T-helper 1 cell (primary cell): Measurements from ENCODE around the gene TMEM132D.

Source experiments
- DNase-seq, 5 donors: peaks; one replicate each; pipeline ENCODE4 v3.0.0-alpha.2; 2012 to 2020

The TMEM132D gene

GRCh38 chr12:129328235-129328634 lies 575.6 kb downstream of the TMEM132D start:
- DNase-seq = no peak

GRCh38 chr12:129325566-129325965 lies 578.3 kb downstream of the TMEM132D start:
- DNase-seq = no peak

DNA sequence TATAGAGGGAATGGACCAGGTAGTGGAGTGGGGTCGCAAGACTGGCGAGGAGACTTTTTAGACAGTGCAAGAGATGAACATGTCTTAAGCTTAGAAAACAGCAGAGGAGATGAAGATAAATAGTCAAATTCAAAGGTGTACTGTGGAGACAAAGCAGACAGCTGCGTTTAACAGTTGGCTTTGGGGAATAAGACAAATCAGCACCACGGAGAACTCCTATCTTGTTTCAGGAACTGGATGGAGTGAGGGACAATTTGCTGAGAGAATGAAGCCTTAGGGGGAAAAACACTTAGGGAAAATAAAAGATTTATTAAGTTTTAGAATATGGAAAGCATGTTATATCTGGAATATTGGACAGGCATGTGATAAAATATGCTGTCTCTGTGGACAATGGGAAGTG lies 591.8 kb downstream of the TMEM132D start:
- DNase-seq = no peak

DNA sequence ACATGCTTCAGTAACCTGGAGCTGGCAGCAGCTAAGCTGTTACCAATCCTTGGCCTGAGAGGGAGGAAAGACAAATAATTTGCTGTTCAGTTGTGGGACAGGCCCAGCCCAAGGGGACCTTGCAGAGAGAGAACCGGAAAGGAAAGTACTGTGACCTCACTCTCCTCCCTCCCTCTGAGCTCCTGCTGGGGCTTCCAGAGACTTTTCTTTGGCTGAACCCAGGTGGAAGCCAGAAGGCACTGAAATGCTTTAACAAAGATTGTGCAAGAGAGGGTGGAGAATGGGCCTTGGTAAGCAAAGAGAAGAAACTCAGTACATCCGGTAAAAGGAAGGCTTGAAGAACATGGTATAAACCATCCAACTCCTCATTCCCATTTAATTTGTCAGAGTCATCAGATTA lies 593.5 kb downstream of the TMEM132D start:
- no peak for DNase-seq

GRCh38 chr12:129305851-129306250 lies 598.0 kb downstream of the TMEM132D start:
- DNase-seq = no peak

DNA sequence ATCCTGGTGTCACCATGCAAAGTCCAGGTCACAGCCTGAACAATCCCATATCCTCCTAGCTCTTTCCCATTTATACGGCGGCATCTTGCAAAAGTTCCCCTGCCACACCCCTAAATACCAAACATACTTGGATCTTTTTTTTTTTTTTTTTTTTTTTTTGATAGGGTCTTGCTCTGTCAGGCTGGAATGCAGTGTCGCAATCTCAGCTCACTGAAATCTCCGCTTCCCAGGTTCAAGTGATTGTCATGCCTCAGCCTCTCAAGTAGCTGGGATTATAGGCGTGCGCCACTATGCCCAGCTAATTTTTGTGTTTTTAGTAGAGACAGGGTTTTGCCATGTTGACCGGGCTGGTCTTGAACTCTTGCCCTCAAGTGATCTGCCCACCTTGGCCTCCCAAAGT lies 599.3 kb downstream of the TMEM132D start:
- no peak for DNase-seq

GRCh38 chr12:129300011-129300410 lies 603.8 kb downstream of the TMEM132D start:
- no peak for DNase-seq

GRCh38 chr12:129298921-129299320 lies 604.9 kb downstream of the TMEM132D start:
- DNase-seq = no peak

GRCh38 chr12:129296671-129297070 lies 607.2 kb downstream of the TMEM132D start:
- DNase-seq = no peak

- no peak for DNase-seq
Observed at GRCh38 chr12:129294868-129295267, 609.0 kb downstream of the TMEM132D start.

- no peak for DNase-seq
Observed at GRCh38 chr12:129279771-129280170, 624.1 kb downstream of the TMEM132D start.

DNA sequence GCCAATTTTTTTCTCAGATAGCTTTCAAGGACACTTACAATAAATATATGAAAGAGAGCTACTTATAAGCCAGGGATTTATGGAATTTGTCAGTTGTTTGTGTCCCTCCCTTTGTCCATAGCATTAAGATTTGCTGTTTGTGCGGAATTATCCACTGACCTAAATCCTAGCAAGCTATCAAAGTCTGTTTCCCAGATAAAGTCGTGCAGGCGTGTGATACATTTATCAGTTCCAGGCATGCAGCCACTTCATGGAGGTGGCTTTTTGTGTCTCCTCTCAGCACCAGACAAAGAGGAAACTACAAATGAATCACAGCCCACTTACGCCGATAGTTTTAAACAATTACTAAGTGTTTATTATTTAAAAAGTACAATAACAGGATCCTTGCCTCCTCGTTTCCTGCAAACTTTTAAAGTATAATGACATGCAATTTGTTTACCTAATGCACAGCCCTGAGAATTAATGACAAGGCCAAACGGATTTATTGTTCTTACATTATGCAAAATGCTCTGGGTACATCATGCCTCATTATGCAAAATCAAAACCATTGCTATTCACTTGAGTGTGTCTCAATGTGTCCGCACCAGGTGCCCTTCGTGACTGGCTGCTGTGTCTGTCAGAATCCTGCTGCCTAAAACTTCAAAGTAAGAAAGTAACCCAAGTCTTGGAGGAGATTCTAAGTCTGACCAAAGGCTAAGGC lies 627.3 kb downstream of the TMEM132D start:
- DNase-seq = no peak

DNA sequence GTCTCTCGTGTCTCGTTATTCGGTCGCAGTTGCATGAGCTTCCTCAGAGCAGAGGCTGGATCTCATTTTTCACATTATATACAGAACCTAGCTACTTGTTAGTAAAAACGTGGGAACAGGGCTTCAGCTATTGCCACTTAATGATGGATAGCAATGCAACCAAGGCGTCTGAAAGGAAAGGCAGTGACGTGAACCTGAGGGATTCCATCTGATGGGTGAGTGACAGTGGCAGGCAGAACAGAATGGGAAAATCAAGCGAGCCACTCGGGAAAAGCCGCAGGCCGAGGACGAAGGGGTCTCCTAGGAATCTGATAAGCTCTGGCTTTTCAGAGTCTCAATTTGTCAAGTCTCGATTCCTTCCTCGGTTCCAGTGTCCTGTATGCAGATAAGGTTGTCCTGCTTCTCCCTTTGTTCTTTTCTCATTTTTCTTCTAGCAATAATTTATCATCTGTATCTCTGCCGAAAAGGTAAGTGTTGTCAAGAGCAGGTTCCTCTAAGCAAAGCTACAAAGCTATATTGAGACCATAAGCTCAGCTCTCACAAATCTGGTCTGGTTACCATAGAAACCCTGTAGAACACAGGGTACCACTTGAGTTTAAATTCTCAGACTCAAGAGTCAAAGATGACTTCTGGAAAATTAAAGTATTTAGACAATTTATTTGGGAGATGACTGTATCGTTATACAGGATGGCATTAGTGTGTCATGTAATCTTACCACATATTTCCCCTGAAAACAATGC lies 633.9 kb downstream of the TMEM132D start:
- no peak for DNase-seq

GRCh38 chr12:129258781-129259318 lies 645.0 kb downstream of the TMEM132D start:
- DNase-seq = no peak

DNA sequence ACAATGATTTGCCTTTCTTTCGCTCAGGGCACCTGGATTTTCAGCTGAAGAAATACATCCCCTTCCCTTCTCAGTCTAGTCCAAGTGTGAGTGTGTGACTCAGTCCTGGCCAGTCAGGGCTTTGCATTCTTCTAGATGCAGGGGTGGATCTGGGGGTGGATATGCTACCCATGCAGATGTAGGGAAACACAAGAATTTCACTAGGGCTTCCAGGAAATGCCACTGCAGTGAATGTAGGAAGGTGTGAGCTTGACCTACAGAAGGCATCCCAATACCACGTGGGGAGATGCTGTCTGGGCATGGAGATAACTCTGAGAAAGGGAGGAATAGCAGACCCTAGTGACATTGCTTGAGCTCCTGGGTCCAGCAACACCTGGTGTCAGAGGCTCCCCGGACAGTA lies 646.3 kb downstream of the TMEM132D start:
- no peak for DNase-seq

DNA sequence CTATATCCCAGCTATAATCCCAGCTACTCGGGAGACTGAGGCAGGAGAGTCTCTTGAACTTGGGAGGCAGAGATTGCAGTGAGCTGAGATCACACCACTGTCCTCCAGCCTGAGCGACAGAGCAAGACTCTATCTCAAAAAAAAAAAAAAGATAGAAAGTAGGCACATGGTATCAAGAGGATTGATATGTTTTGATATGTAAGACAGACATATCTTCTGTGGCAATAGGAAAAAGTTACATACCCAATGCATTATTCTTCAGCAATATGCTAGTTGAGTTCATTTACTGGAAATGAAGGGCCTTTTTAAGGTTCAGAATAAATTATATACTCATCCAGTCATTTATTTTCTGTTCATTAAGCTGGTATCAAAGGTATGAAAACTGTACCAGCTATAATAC lies 657.2 kb downstream of the TMEM132D start:
- DNase-seq = no peak

DNA sequence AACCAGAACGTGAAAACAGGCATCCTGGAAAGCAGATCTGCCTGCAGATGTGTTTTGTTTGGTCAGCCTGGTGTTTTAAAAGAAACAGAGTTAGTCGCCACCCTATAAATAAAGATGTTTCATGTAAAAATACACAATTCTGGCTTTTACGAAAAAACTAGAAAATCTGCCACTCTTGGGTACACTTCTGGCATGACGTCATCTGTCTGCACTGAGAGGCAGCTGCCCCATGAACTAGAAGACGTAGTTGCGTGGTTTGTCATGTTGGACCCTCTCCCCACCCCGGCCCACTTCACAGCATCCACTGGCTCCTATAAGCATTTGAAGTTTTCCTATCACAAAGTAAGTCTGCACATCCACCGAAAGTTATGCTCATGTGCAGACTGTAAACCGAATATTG lies 658.1 kb downstream of the TMEM132D start:
- no peak for DNase-seq

GRCh38 chr12:129241852-129242251 lies 662.0 kb downstream of the TMEM132D start:
- DNase-seq = no peak

- no peak for DNase-seq
Observed at GRCh38 chr12:129237881-129238280, 665.9 kb downstream of the TMEM132D start.

DNA sequence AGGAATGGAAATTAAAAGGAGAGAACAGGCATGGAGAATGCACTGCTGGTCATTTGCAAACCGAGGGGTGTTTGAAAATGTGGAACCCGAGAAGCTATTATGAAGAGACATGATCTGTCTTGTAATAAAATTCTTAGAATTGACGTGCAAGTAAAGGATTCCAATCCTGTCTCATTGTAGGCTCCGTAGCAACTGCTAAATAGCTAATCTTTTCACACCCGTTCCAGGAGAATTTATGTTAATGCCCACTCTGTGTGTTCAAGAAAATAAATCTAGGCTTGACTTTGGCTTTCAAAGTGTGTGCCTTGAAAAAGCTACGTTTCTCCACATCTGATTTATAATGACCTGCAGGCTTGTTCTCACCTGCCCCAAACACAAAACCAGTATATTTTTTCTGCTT lies 669.6 kb downstream of the TMEM132D start:
- DNase-seq = no peak

DNA sequence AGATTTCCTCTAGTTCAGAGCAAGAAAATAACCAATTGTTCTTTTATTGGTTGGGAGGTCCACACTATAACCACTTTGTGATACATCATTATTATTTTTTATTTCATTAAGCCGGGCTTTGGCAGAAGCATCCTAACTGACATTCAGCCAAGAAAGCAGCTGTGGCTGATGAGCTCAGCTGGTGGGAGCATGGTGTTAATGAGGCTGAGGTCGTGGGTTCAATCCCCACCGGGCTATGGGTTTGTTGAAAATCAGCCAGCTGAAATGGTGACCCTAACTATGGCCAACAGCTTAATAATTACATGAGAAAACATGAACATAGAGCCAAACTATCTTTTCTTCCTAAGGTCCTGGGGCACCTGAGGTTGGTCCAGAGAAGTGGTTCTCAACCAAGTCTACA lies 672.3 kb downstream of the TMEM132D start:
- no peak for DNase-seq

GRCh38 chr12:129230995-129231394 lies 672.8 kb downstream of the TMEM132D start:
- DNase-seq = no peak

DNA sequence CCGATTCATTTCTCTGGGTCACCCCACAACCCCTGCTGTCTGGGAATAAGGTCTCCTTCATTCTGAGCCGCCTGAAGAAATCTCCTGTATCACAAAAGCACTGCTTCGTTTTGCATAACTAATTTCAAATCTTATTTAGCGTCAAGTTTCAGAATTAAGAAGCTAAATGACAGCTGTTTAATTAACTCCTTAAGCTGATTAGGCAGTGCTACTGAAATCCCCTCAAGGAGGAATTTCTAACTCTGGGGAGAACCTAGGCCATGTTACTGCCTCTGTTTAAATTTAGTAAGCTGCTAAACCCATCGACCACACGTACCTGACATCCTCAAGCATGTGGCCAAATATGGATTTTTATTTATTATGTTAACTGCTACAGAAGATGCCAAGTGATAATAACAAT lies 677.0 kb downstream of the TMEM132D start:
- DNase-seq = no peak

GRCh38 chr12:129226005-129226404 lies 677.8 kb downstream of the TMEM132D start:
- no peak for DNase-seq
